HG03457 (cell line): ENCODE data around the gene PDGFB.

Experiments
- ATAC-seq: cut with Tn5 transposase; IDR thresholded peaks from one replicate; pipeline ENCODE4 v1.9.1; 2021; ENCODE audit warnings: moderate number of reproducible peaks; ENCODE audit not compliant: unreplicated experiment

The PDGFB gene

GRCh38 chr22:39240831-39241793, 3.7 kb downstream of the PDGFB start:
- ATAC-seq, result no peak

- no peak for ATAC-seq
Measured at GRCh38 chr22:39239561-39240423, 5.0 kb downstream of the PDGFB start.

GRCh38 chr22:39238966-39239505, 5.7 kb downstream of the PDGFB start:
- ATAC-seq, result no peak

GRCh38 chr22:39238561-39238960, 6.2 kb downstream of the PDGFB start:
- ATAC-seq, result no peak

GRCh38 chr22:39238101-39238466, 6.7 kb downstream of the PDGFB start:
- ATAC-seq, result no peak

- no peak for ATAC-seq
Measured at GRCh38 chr22:39237318-39238100, 7.3 kb downstream of the PDGFB start.

- no peak for ATAC-seq
Measured at GRCh38 chr22:39236321-39237317, 8.2 kb downstream of the PDGFB start.

GRCh38 chr22:39234867-39235687, 9.7 kb downstream of the PDGFB start:
- no peak for ATAC-seq

- ATAC-seq, result no peak
Measured at GRCh38 chr22:39234472-39234787, 10.4 kb downstream of the PDGFB start.

GRCh38 chr22:39233710-39234471, 10.9 kb downstream of the PDGFB start:
- ATAC-seq, result no peak

GRCh38 chr22:39232806-39233709, 11.7 kb downstream of the PDGFB start:
- ATAC-seq, result no peak

- ATAC-seq, result no peak
Measured at GRCh38 chr22:39232246-39232645, 12.5 kb downstream of the PDGFB start.

GRCh38 chr22:39231197-39231950, 13.4 kb downstream of the PDGFB start:
- ATAC-seq, result no peak

GRCh38 chr22:39230261-39231196, 14.3 kb downstream of the PDGFB start:
- no peak for ATAC-seq

GRCh38 chr22:39229688-39230260, 15.0 kb downstream of the PDGFB start:
- ATAC-seq, result no peak
